ENCODE data around the gene MXI1. TPM values are rescaled to one million over a fixed set of nuclear protein-coding genes. Genes with fewer than 3 reads are reported as not detected.

The MXI1 gene
- total RNA-seq, 1 experiment from 2014 or later: 11.0 TPM

- POLR2A ChIA-PET: no interaction called here
- BruUV-seq (replicated peaks): no TSS peak
Measured at GRCh38 chr10:110215286-110216170, 8.1 kb downstream of the MXI1 start.

GRCh38 chr10:110216240-110216639, 8.8 kb downstream of the MXI1 start:
- H3K4me3 ChIP-seq (ENCODE audit: low read depth, low read length): no peak overlapping the region
- Mint-ChIP-seq H3K9me3 (ENCODE audit: unreplicated experiment) (no peaks in the 10 kb centered on the region), H3K27me3 (ENCODE audit: insufficient read depth, unreplicated experiment) (no peaks in the 10 kb centered on the region), H3K4me3 (ENCODE audit: unreplicated experiment) (no peak overlapping the region), H3K36me3 (ENCODE audit: insufficient read depth, unreplicated experiment) (peaks cover 4% of the 10 kb centered on the region), H3K4me1 (ENCODE audit: low read depth, unreplicated experiment) (peaks cover 24% of the 10 kb centered on the region), H3K27ac (ENCODE audit: unreplicated experiment) (no peak overlapping the region)
- intact Hi-C loops (cut with micrococcal nuclease; ENCODE audit: unreplicated experiment): no loop called here
- no peaks in the 10 kb centered on the region for H3K27me3 ChIP-seq (replicated peaks; ENCODE audit: control insufficient read depth, insufficient read depth, low read length)
- no peak for DNase-seq
- TF ChIP-seq, protein P1, sequence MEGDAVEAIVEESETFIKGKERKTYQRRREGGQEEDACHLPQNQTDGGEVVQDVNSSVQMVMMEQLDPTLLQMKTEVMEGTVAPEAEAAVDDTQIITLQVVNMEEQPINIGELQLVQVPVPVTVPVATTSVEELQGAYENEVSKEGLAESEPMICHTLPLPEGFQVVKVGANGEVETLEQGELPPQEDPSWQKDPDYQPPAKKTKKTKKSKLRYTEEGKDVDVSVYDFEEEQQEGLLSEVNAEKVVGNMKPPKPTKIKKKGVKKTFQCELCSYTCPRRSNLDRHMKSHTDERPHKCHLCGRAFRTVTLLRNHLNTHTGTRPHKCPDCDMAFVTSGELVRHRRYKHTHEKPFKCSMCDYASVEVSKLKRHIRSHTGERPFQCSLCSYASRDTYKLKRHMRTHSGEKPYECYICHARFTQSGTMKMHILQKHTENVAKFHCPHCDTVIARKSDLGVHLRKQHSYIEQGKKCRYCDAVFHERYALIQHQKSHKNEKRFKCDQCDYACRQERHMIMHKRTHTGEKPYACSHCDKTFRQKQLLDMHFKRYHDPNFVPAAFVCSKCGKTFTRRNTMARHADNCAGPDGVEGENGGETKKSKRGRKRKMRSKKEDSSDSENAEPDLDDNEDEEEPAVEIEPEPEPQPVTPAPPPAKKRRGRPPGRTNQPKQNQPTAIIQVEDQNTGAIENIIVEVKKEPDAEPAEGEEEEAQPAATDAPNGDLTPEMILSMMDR (IDR thresholded peaks at IDR 0.05; ENCODE audit: insufficient read depth in 1 of 2, low read depth in 1 of 2, low read length in 1 of 2, severe bottlenecking in 1 of 2, unreplicated experiment in 1 of 2): no peak
- BruUV-seq (replicated peaks): no TSS peak
- ChIA-PET CTCF (interaction anchor here (0.7 kb wide), 1 partner anchor 8 kb away, joined by 3 read pairs; no protein-coding TSS in a partner anchor), POLR2A (no interaction called here)
- peaks cover 1% of the 10 kb centered on the region; the same call in 1 of the 2 replicates for H3K4me1 ChIP-seq
- H3K9me3 ChIP-seq: no peaks in the 10 kb centered on the region
- H3K36me3 ChIP-seq (ENCODE audit: control insufficient read depth, insufficient read depth, low read length): no peaks in the 10 kb centered on the region

More at GRCh38 chr10:110215286-110216170, 8.1 kb downstream of the MXI1 start:
- intact Hi-C loops (cut with micrococcal nuclease; ENCODE audit: unreplicated experiment): no loop called here
- Histone ChIP-seq H3K9me3 (no peaks in the 10 kb centered on the region), H3K36me3 (ENCODE audit: control insufficient read depth, insufficient read depth, low read length) (no peaks in the 10 kb centered on the region), H3K27me3 (replicated peaks; ENCODE audit: control insufficient read depth, insufficient read depth, low read length) (no peaks in the 10 kb centered on the region), H3K4me1 (no peaks in the 10 kb centered on the region; the same call in 1 of the 2 replicates), H3K4me3 (ENCODE audit: low read depth, low read length) (no peak overlapping the region)
- H3K36me3 Mint-ChIP-seq (ENCODE audit: insufficient read depth, unreplicated experiment): peaks cover 10% of the 10 kb centered on the region
- no peak overlapping the region for H3K4me3 Mint-ChIP-seq (ENCODE audit: unreplicated experiment)
- CTCF ChIA-PET: interaction anchor here (0.7 kb wide), 1 partner anchor 8 kb away, joined by 3 read pairs; no protein-coding TSS in a partner anchor
- H3K27ac Mint-ChIP-seq (ENCODE audit: unreplicated experiment): no peak overlapping the region
- no peaks in the 10 kb centered on the region for H3K9me3 Mint-ChIP-seq (ENCODE audit: unreplicated experiment)
- H3K27me3 Mint-ChIP-seq (ENCODE audit: insufficient read depth, unreplicated experiment): no peaks in the 10 kb centered on the region
- no peak for DNase-seq
- TF ChIP-seq, protein P1 (IDR thresholded peaks at IDR 0.05; ENCODE audit: insufficient read depth in 1 of 2, low read depth in 1 of 2, low read length in 1 of 2, severe bottlenecking in 1 of 2, unreplicated experiment in 1 of 2): no peak
- H3K4me1 Mint-ChIP-seq (ENCODE audit: low read depth, unreplicated experiment): peaks cover 24% of the 10 kb centered on the region

- Mint-ChIP-seq H3K4me1 (ENCODE audit: low read depth, unreplicated experiment) (peaks cover 23% of the 10 kb centered on the region), H3K27ac (ENCODE audit: unreplicated experiment) (no peak overlapping the region), H3K36me3 (ENCODE audit: insufficient read depth, unreplicated experiment) (no peaks in the 10 kb centered on the region), H3K4me3 (ENCODE audit: unreplicated experiment) (no peak overlapping the region), H3K27me3 (ENCODE audit: insufficient read depth, unreplicated experiment) (no peaks in the 10 kb centered on the region), H3K9me3 (ENCODE audit: unreplicated experiment) (no peaks in the 10 kb centered on the region)
- ChIA-PET POLR2A (interaction anchor here (0.6 kb wide), 1 partner anchor 654 kb away, joined by 3 read pairs; the partner anchor contains the start of gene PDCD4), CTCF (interaction anchor here (1.0 kb wide), 1 partner anchor 78 kb away, joined by 4 read pairs; no protein-coding TSS in a partner anchor)
- intact Hi-C loops (cut with micrococcal nuclease; ENCODE audit: unreplicated experiment): no loop called here
- H3K27me3 ChIP-seq (replicated peaks; ENCODE audit: control insufficient read depth, insufficient read depth, low read length): no peaks in the 10 kb centered on the region
- no peaks in the 10 kb centered on the region for H3K36me3 ChIP-seq (ENCODE audit: control insufficient read depth, insufficient read depth, low read length)
- BruUV-seq (replicated peaks): no TSS peak
- H3K4me3 ChIP-seq (ENCODE audit: low read depth, low read length): no peak overlapping the region
- no peaks in the 10 kb centered on the region for H3K9me3 ChIP-seq
- TF ChIP-seq, protein P1 (IDR thresholded peaks at IDR 0.05; ENCODE audit: insufficient read depth in 1 of 2, low read depth in 1 of 2, low read length in 1 of 2, severe bottlenecking in 1 of 2, unreplicated experiment in 1 of 2): no peak
- peaks cover 4% of the 10 kb centered on the region for H3K4me1 ChIP-seq
- DNase-seq: no peak
Measured at GRCh38 chr10:110216942-110217661, 9.7 kb downstream of the MXI1 start.

Data from Caco-2 (cell line).